NCI-H2107 (cell line): Measurements from ENCODE around the gene ZNF837.
"Not testable (repeated sequence)": the region's sequence is repeated elsewhere in the genome, so short reads cannot be mapped to it uniquely, and the experiment has no call there.

Source experiments
- DNase-seq: peaks from one replicate; lab custom pipeline; 2025; lab: John Stamatoyannopoulos, UW

ZNF837 gene

DNA sequence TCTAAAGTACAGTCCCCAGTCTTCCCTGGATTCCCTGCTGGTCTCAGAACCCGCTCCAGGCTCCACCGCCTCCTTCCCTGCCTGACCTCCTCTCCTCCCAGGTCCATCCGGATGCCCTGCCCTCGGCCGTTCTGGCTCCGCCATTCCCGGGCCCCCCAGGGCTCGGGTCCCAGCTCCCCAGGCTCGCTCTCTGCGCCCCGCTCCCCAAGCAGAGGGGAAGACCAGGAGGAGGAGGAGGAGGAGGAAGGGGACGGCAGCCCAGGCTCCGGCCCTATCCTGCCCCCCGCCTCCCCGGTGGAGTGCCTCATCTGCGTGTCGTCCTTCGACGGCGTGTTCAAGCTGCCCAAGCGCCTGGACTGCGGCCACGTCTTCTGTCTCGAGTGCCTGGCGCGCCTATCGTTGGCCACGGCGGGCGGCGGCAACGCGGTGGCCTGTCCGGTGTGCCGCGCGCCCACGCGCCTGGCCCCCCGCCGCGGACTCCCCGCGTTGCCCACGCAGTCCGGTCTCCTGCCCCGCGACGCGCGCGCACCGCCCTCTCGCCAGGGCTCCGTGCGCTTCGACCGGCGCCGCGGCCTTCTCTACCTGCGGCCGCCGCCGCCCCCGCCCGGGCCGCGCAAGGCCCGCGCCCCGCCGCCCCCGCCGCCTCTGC lies 15.3 kb upstream of the ZNF837 start:
- no peak for DNase-seq

GRCh38 chr19:58395220-58395978 lies 14.6 kb upstream of the ZNF837 start, which contains the start of gene RNF225:
TSS of gene RNF225 (plus strand) at chr19:58395656. CDS start at chr19:58396090, 434 bp downstream.
- no peak for DNase-seq

GRCh38 chr19:58394821-58395219 lies 14.0 kb upstream of the ZNF837 start:
- DNase-seq, result no peak

DNA sequence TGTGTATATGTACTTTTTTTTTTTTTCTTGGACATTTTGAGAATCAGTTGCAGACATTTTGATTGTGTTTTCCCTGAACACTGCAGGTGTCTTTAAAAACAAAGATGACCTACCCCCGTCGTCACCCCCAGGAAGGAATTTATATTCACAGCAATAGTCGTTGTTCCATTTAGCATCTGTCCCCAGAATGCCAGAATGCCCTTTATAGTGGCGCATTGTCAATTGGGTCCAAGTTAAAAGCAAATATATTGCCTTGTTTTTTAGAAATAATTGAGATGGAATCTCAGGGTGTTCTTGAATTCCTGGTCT lies 12.8 kb upstream of the ZNF837 start:
- DNase-seq, result no peak

DNA sequence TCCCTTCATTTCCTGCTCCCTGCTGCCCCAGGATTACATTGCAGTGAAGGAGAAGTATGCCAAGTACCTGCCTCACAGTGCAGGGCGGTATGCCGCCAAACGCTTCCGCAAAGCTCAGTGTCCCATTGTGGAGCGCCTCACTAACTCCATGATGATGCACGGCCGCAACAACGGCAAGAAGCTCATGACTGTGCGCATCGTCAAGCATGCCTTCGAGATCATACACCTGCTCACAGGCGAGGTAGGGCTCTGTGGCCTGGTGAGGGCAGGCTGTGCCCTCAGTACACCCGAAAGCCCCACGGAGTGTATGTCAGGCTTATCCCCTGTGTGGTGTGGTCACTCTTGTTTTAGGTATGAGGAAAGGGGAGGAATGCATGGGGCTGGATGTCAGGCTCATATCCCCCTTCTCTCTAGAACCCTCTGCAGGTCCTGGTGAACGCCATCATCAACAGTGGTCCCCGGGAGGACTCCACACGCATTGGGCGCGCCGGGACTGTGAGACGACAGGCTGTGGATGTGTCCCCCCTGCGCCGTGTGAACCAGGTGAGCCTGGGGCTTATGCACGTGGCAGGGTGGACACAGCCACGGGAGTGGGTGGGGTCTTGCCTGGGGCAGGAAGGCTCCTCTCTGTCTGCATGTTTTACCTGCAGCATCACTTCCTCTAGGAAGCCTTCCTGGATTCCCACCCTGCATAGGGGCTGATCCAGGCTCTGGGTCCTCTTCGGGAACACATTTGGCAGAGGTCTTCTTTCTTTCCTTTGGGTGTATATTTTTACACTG lies 12.3 kb upstream of the ZNF837 start:
- DNase-seq, result no peak

DNA sequence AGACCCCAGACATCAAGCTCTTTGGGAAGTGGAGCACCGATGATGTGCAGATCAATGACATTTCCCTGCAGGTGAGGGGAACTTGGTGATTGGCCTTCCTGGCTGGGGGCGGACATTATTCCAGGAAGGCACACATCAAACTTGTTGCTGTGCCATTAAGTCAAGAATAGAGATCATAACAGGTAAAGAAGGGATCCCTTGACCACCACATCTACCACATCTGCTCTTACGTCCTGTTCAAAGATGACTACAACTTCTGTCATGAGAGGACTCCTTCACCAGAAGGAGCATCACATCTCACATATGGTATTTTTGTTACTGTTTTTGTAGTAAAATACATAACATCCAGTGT lies 7.3 kb upstream of the ZNF837 start:
- DNase-seq, result no peak

- DNase-seq, result no peak
Observed at GRCh38 chr19:58387338-58388174, 6.7 kb upstream of the ZNF837 start.

GRCh38 chr19:58386576-58387337 lies 5.9 kb upstream of the ZNF837 start, which contains the start of gene RPS5:
TSS of gene RPS5 (plus strand) at chr19:58387269. CDS start at chr19:58388138, 869 bp downstream.
- peak; percentile 95 for DNase-seq

DNA sequence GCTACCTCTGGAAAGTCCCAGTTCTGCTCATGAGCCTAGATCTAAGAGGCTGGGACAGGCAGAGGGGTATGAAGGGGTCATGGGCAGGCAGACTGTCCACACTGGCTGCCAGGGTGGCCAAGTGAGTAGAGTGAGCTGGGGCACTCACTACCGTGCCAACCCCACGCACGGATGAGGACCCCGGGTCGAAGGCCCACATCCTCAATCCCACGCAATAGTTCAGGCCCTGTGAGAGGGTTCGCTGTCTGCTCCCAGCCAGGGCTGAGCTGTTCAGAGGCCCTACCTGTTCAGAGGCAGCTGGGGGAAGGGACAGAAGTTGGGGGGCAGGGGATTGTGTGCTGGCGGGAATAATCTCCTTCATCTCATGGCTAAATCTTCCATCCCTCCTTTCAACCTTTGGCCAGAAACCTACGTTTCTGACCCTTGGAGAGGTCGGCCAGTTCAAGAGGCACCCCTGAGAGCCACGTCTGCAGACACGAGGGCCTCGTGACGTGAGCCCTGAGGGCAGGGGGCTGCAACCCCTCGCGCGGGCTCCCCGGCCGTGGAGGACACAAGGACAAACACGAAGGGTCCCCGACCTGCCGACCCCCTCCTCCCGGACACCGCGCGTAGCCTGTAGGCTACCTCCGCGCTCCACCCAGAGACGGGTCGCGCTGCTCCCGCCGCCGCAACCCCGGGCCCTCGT lies 5.2 kb upstream of the ZNF837 start:
- DNase-seq, result no peak

DNA sequence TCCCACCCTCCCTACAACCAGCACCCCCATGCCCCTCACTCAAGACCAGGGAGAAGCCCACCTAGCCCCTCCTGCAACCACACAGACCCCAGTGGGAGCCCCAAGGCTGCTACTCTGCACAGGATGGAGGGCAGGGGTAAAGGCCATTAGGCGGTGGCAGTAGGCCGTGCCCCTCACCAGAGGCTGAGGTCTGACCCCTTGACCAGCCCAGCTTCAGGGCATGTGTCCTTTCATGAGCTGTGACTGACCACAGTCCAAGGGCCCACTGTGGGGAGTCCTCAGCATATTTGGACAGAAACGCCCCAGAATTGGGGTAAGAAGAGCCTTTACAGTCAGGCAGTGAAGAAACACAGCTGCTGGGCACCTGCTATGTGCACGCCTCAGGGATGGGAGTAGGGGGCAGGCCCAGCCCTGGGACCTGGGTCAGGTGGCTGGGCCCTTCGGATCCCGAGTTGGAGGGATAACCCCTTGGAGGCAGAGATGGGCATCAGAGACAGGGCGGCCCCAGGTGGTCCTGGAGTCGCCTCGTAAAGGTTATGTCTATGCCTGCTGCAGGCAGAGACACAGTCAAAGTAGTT lies 4.6 kb upstream of the ZNF837 start:
- no peak for DNase-seq

DNA sequence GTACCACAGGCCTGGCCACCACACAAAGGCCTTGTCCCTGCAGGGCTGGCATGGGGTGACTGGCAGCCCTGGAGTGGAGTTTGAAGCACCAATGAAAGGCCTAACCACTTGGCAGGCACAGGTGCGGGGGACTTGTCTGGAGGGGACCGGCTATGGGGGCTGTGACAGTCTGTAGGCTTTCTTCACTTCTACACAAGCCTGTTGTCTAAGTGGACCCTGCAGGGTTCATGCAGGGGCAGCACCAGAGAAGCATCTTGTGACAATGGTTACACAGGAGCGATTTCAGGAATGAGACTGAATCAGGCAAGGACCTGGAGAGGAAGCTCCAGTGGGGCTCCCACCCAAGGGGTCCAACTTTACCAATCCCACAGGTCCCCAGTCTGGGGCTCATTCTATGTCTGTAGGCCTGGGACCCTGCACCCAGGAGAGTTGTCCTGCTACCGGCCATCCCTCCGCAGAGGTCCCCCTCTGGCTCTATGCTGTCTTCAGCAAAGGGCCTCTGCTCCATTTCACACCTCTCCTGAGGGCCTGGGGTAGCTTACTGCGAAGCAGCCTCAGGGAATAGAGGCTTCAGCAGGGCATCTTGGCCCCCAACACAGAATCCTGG lies 2.3 kb upstream of the ZNF837 start:
- DNase-seq, result no peak

GRCh38 chr19:58381460-58382212 lies 806 bp upstream of the ZNF837 start:
- DNase-seq, result no peak

GRCh38 chr19:58380037-58380661 lies 681 bp downstream of the ZNF837 start:
- no peak for DNase-seq

DNA sequence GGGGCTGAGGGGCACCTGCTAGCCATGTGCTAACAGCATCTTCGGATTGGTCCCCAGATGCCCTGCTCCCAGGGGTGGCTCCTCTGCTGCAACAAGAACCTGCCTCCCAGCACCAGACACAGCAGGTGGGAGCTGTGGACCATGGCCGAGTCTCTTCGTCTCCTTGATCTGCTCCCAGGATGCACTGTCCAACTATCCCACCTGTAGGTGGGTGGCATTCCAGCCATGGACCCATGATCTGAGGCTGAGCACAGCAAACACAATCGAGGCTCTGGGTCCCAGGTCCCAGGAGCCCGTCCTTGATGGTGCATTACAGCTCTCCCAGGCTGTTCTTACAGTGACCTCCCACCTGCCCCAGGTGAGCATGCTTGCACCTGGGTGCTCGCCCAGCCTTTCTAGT lies 1.6 kb downstream of the ZNF837 start:
- DNase-seq, result no peak

GRCh38 chr19:58376724-58377123 lies 4.1 kb downstream of the ZNF837 start:
- DNase-seq, result not testable (repeated sequence)

GRCh38 chr19:58374200-58374599 lies 6.6 kb downstream of the ZNF837 start:
- no peak for DNase-seq

DNA sequence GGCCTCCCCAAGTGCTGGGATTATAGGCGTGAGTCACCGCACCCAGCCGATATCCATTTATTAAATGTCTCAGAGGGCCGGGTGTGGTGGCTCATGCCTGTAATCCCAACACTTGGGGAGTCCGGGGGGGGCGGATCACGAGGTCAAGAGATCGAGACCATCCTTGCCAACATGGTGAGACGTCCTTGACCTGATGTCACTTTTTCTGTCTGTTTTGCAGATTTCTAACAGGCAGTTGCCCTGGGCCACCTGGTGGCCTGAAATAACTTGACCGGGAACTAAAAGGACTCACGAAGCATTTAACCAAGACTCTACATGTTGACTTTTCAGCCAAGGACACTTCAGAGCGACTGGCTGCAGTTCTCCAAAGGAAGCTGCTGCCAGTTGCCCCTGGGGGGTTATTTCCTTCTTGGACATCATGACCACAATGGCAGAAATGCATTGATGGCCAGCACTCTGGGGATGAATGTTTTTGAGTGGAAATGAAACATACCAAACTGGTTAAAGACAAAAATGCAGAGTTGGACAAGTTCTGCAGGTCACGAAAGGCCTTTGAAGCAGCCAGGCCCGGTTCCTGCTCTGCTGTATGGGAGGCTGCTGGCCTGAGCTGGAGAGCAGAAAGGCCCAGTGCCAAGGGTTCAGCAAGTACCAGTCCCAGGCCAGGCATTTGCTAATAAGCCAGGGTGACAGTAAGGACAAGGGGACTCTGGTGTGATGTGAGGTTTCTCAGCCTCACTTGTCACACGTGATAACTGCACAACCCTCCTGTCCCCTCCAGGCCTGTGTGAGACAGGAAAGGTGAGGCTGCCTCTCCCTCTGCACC lies 8.3 kb downstream of the ZNF837 start:
- DNase-seq, result no peak
